HepG2 (cell line): ENCODE measurements around the gene C14orf119. TPM values are rescaled to one million over a fixed set of nuclear protein-coding genes. Genes with fewer than 3 reads are reported as not detected.

Experiments
- ASH2L ChIP-seq: fragments of 300-600, 200-600 bp; sonication (generic); IDR thresholded peaks from 2 replicates; pipeline ENCODE4 v1.7.0; 2017; ENCODE audit warnings: low read depth, mild to moderate bottlenecking, moderate library complexity, mixed read lengths, low read length; ENCODE audit not compliant: insufficient read length
- ELF3 ChIP-seq: IDR thresholded peaks from 2 replicates; pipeline ENCODE4 v1.6.1; 2016; ENCODE audit warnings: missing genetic modification reagents, missing compliant biosample characterization
- HNRNPLL ChIP-seq: fragments of 200-400 bp; formaldehyde crosslinking; IDR thresholded peaks from 2 replicates; pipeline ENCODE4 v1.6.1; 2017; ENCODE audit warnings: mild to moderate bottlenecking, low read depth, low read length; ENCODE audit not compliant: poor library complexity, severe bottlenecking
- HOXA7 ChIP-seq: sonication (generic); formaldehyde crosslinking; IDR thresholded peaks from 2 replicates; pipeline ENCODE4 v1.8.1; 2022; ENCODE audit warnings: mild to moderate bottlenecking, missing genetic modification reagents, moderate library complexity
- KMT2B ChIP-seq: IDR thresholded peaks from 2 replicates; pipeline ENCODE4 v1.6.1; 2016; ENCODE audit warnings: missing genetic modification reagents, missing compliant biosample characterization
- MLLT10 ChIP-seq: sonication (generic); formaldehyde crosslinking; IDR thresholded peaks from 2 replicates; pipeline ENCODE4 v1.4.0; 2020; ENCODE audit warnings: missing genetic modification reagents
- ONECUT2 ChIP-seq: sonication (generic); formaldehyde crosslinking; IDR thresholded peaks from 2 replicates; pipeline ENCODE4 v1.4.0; 2020; ENCODE audit warnings: missing genetic modification reagents
- RBM22 ChIP-seq: fragments of 200-400 bp; formaldehyde crosslinking; optimal IDR thresholded peaks from 2 replicates; pipeline ENCODE3; 2017; ENCODE audit warnings: mild to moderate bottlenecking, low read length, moderate library complexity
- TOPORS ChIP-seq: sonication (generic); formaldehyde crosslinking; IDR thresholded peaks from 2 replicates; pipeline ENCODE4 v1.8.0; 2023; ENCODE audit warnings: mild to moderate bottlenecking, missing genetic modification reagents
- ZNF557 ChIP-seq: sonication (generic); formaldehyde crosslinking; IDR thresholded peaks from 2 replicates; pipeline ENCODE4 v1.4.0; 2020; ENCODE audit warnings: missing genetic modification reagents
- polyA plus RNA-seq, 8 experiments: library from polyadenylated mRNA; depleted of rRNA in 3 of 8; stranded (reverse) in 7 of 8; unstranded in 1 of 8; fragments of >200 nt; fragmentation: Illumina TruSeq in 4 of 8; extraction: Trizol in 4 of 8; gene quantifications; 2 replicates each; pipeline versions ENCODE4 v1.2.1 to v1.2.3, GENCODE V29; 2011 to 2016; ENCODE audit warnings: low read depth in 4 of 8, missing spikeins in 1 of 8, mixed read lengths in 1 of 8; ENCODE audit not compliant: insufficient read depth in 1 of 8
- total RNA-seq, 5 experiments: library from RNA; depleted of rRNA; stranded (reverse); fragments of >200 nt; fragmentation: Illumina TruSeq; extraction: Trizol; gene quantifications; 2 replicates each; pipeline ENCODE4 v1.2.3, GENCODE V29; 2016; ENCODE audit warnings: low read depth in 1 of 5
- TF ChIP-seq, protein P1 (sequence below): sonication (generic); formaldehyde crosslinking; IDR thresholded peaks from 2 replicates; pipeline ENCODE4 v1.5.0; 2020; ENCODE audit warnings: missing genetic modification reagents, mild to moderate bottlenecking, borderline replicate concordance
- TF ChIP-seq, protein P2 (sequence below): sonication (generic); formaldehyde crosslinking; IDR thresholded peaks from 2 replicates; pipeline ENCODE4 v1.4.0; 2020; ENCODE audit warnings: missing genetic modification reagents, borderline replicate concordance
- TF ChIP-seq, protein P3 (sequence below): sonication (generic); formaldehyde crosslinking; IDR thresholded peaks from 2 replicates; pipeline ENCODE4 v1.4.0; 2020; ENCODE audit warnings: missing genetic modification reagents, mild to moderate bottlenecking, borderline replicate concordance
- TF ChIP-seq, protein P4 (sequence below), 2 experiments: IDR thresholded peaks; 2 replicates each; pipeline ENCODE4 v1.6.1; 2011 to 2012; ENCODE audit warnings: low read length in 2 of 2, borderline replicate concordance in 1 of 2, low read depth in 1 of 2, mild to moderate bottlenecking in 1 of 2, moderate library complexity in 1 of 2
- TF ChIP-seq, protein P5 (sequence below): sonication (generic); formaldehyde crosslinking; IDR thresholded peaks from 2 replicates; pipeline ENCODE4 v1.5.1; 2020; ENCODE audit warnings: missing genetic modification reagents, mild to moderate bottlenecking, borderline replicate concordance
- TF ChIP-seq, protein P6 (sequence below): IDR thresholded peaks from 2 replicates; pipeline ENCODE4 v1.6.1; 2016; ENCODE audit warnings: missing compliant biosample characterization, missing genetic modification reagents, borderline replicate concordance

Gene C14orf119
- total and polyA plus RNA-seq, 2 of the 13 experiments (the other 11 are each of a cell fraction or from before 2014, with no cell fraction given), result 117 to 206 TPM

DNA sequence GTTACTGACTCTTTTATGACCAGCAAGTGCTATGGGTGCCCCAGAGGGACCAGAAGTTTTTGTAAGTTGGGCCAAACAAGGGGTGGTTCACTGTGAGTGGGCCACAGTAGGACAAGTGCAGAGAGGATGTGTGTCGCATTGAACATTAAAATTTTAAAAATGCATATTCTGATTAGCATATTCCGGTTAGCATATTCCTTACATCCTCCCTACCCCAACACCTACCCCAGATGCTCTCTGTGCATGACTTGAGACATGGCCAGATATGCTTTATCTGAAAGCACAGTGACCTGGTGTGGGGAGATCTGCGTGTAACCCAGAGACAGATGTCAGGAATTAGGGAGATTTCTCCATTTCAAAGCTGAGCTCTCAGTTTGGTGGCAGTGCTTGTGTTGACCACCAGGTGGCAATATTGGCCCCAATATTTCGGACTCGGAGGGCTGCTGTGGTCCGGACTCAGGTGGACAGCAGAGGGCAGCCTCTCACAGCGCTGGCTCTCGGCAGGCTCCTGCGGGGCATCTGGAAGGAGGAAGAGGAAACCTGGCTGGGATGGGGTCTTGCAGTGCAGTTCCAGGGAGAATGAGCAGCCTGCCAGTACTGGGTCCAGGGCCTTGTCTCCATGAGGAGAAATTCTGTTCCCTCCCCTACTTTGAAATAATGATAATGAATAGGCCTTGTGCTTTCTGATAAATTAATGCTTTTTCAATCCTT is 25.4 kb downstream of the C14orf119 start (continued):
- no peak for TF ChIP-seq MLLT10
- no peak for TF ChIP-seq ZNF557
- TF ChIP-seq, protein P1, sequence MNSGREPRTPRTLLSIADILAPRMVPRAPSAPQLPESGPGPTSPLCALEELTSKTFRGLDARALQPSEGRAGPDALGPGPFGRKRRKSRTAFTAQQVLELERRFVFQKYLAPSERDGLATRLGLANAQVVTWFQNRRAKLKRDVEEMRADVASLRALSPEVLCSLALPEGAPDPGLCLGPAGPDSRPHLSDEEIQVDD, result peak; percentile 83
- TF ChIP-seq, protein P2, sequence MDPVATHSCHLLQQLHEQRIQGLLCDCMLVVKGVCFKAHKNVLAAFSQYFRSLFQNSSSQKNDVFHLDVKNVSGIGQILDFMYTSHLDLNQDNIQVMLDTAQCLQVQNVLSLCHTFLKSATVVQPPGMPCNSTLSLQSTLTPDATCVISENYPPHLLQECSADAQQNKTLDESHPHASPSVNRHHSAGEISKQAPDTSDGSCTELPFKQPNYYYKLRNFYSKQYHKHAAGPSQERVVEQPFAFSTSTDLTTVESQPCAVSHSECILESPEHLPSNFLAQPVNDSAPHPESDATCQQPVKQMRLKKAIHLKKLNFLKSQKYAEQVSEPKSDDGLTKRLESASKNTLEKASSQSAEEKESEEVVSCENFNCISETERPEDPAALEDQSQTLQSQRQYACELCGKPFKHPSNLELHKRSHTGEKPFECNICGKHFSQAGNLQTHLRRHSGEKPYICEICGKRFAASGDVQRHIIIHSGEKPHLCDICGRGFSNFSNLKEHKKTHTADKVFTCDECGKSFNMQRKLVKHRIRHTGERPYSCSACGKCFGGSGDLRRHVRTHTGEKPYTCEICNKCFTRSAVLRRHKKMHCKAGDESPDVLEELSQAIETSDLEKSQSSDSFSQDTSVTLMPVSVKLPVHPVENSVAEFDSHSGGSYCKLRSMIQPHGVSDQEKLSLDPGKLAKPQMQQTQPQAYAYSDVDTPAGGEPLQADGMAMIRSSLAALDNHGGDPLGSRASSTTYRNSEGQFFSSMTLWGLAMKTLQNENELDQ (CRISPR knock-in tag), result peak; percentile 79; the same call in 1 of the 2 replicates
- peak; percentile 91 for TF ChIP-seq ELF3 (CRISPR knock-in tag)
- TF ChIP-seq, protein P3, sequence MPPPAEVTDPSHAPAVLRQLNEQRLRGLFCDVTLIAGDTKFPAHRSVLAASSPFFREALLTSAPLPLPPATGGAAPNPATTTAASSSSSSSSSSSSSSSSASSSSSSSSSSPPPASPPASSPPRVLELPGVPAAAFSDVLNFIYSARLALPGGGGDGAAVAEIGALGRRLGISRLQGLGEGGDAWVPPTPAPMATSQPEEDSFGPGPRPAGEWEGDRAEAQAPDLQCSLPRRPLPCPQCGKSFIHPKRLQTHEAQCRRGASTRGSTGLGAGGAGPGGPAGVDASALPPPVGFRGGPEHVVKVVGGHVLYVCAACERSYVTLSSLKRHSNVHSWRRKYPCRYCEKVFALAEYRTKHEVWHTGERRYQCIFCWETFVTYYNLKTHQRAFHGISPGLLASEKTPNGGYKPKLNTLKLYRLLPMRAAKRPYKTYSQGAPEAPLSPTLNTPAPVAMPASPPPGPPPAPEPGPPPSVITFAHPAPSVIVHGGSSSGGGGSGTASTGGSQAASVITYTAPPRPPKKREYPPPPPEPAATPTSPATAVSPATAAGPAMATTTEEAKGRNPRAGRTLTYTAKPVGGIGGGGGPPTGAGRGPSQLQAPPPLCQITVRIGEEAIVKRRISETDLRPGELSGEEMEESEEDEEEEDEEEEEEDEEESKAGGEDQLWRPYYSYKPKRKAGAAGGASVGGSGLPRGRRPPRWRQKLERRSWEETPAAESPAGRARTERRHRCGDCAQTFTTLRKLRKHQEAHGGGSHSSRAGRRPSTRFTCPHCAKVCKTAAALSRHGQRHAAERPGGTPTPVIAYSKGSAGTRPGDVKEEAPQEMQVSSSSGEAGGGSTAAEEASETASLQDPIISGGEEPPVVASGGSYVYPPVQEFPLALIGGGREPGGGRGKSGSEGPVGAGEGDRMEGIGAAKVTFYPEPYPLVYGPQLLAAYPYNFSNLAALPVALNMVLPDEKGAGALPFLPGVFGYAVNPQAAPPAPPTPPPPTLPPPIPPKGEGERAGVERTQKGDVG (CRISPR knock-in tag), result no peak
- TF ChIP-seq RBM22, result no peak
- peak; percentile 33 for TF ChIP-seq HNRNPLL
- TF ChIP-seq TOPORS, result 0 out of 2 replicates have a peak, but pooled peaks have one; percentile 45
- TF ChIP-seq ASH2L, result peak; percentile 11
- TF ChIP-seq, protein P4, sequence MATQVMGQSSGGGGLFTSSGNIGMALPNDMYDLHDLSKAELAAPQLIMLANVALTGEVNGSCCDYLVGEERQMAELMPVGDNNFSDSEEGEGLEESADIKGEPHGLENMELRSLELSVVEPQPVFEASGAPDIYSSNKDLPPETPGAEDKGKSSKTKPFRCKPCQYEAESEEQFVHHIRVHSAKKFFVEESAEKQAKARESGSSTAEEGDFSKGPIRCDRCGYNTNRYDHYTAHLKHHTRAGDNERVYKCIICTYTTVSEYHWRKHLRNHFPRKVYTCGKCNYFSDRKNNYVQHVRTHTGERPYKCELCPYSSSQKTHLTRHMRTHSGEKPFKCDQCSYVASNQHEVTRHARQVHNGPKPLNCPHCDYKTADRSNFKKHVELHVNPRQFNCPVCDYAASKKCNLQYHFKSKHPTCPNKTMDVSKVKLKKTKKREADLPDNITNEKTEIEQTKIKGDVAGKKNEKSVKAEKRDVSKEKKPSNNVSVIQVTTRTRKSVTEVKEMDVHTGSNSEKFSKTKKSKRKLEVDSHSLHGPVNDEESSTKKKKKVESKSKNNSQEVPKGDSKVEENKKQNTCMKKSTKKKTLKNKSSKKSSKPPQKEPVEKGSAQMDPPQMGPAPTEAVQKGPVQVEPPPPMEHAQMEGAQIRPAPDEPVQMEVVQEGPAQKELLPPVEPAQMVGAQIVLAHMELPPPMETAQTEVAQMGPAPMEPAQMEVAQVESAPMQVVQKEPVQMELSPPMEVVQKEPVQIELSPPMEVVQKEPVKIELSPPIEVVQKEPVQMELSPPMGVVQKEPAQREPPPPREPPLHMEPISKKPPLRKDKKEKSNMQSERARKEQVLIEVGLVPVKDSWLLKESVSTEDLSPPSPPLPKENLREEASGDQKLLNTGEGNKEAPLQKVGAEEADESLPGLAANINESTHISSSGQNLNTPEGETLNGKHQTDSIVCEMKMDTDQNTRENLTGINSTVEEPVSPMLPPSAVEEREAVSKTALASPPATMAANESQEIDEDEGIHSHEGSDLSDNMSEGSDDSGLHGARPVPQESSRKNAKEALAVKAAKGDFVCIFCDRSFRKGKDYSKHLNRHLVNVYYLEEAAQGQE (IDR thresholded peaks at IDR 0.05; ENCODE audit: borderline replicate concordance in 1 of 2, low read depth in 1 of 2, low read length in 2 of 2), result no peak
- TF ChIP-seq, protein P5, sequence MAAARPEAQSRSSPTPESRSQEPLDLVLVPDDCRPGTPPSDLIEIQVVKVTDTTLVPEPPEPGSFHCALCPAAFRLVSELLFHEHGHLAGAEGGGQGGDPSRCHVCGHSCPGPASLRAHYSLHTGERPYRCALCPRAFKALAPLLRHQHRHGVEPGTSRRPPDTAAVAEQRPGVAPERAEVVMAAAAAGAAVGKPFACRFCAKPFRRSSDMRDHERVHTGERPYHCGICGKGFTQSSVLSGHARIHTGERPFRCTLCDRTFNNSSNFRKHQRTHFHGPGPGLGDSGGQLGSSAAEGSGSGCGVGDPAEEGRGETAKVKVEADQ (CRISPR knock-in tag), result peak; percentile 77
- TF ChIP-seq ONECUT2 (CRISPR knock-in tag), result peak; percentile 50; the same call in 1 of the 2 replicates
- TF ChIP-seq KMT2B (CRISPR knock-in tag), result peak; percentile 72
- no peak for TF ChIP-seq HOXA7 (CRISPR knock-in tag)
- TF ChIP-seq, protein P6, sequence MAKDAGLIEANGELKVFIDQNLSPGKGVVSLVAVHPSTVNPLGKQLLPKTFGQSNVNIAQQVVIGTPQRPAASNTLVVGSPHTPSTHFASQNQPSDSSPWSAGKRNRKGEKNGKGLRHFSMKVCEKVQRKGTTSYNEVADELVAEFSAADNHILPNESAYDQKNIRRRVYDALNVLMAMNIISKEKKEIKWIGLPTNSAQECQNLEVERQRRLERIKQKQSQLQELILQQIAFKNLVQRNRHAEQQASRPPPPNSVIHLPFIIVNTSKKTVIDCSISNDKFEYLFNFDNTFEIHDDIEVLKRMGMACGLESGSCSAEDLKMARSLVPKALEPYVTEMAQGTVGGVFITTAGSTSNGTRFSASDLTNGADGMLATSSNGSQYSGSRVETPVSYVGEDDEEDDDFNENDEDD (CRISPR knock-in tag), result 0 out of 2 replicates have a peak, but pooled peaks have one; percentile 28
